Adrenal gland (tissue), 5 donors: ENCODE data around the gene SLC35C1.

Experiments used
- CTCF ChIP-seq, 6 experiments: fragments of 450-650 bp in 4 of 6; fragments of 200-600 bp in 2 of 6; sonication (generic) in 1 of 6; IDR thresholded peaks; 1 replicate in 5 of 6; 2 replicates in 1 of 6; pipeline versions ENCODE4 v1.5.1 to v1.8.0; 2016 to 2021; ENCODE audit warnings: antibody characterized with exemption in 6 of 6, mild to moderate bottlenecking in 2 of 6, moderate library complexity in 1 of 6
- POLR2A ChIP-seq, 2 donors: fragments of 450-650 bp; IDR thresholded peaks; one replicate each; pipeline ENCODE4 v1.6.1; 2017; ENCODE audit warnings: antibody characterized with exemption in 2 of 2, mild to moderate bottlenecking in 2 of 2, moderate library complexity in 1 of 2
- donor health status: DM: no; HTN: no; CAD: no.

DNA sequence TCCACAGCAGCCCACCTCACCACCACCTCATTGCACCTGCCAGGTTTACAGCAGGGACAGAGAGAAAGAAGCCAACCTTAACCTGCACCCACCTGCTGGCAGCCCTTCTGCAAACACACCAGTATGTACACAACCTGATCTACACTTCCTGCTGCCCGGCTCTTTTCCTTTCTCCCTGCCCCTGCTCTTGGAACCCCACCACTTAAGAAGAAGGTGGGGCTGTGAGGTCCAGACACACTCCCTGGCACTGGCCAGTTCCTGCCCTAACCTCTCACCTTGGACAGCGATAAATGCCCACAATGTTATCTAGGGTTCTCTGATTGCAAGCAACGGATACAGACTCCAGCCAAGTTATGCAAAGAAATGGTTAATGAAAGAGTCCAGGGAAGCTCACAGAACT lies 10.8 kb upstream of the SLC35C1 start:
- TF ChIP-seq CTCF (IDR thresholded peaks at IDR 0.05) (no peak), POLR2A (IDR thresholded peaks at IDR 0.05) (no peak)
